DMS79 treated with DMSO at 0.1 percent for 48 hours (cell line): ENCODE data around the gene ISM1.

ENCODE experiments used
- DNase-seq: peaks from one replicate; lab custom pipeline; 2025; lab: John Stamatoyannopoulos, UW

Gene ISM1

DNA sequence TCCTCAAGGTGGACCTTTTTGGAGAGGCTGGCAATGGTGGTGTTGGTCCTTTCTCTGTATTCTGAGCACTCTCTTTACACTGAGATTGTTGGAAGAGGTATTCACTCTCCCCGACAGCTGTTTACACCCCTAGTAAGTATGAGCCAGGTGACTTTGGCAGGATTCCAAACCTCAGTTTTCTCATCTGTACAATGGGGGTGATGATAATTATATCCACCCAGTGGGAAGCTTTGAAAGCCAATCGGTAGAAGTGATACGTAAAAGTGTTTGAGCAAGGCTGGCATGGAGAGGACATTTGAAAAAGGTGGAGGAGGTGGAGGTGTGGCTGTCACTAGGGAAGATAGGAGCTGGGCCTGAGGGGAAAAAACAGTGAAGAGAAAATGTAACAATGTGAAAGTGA lies 35.5 kb downstream of the ISM1 start:
- no peak for DNase-seq

- peak; percentile 10 for DNase-seq
Observed at GRCh38 chr20:13259921-13260320, 38.8 kb downstream of the ISM1 start.

DNA sequence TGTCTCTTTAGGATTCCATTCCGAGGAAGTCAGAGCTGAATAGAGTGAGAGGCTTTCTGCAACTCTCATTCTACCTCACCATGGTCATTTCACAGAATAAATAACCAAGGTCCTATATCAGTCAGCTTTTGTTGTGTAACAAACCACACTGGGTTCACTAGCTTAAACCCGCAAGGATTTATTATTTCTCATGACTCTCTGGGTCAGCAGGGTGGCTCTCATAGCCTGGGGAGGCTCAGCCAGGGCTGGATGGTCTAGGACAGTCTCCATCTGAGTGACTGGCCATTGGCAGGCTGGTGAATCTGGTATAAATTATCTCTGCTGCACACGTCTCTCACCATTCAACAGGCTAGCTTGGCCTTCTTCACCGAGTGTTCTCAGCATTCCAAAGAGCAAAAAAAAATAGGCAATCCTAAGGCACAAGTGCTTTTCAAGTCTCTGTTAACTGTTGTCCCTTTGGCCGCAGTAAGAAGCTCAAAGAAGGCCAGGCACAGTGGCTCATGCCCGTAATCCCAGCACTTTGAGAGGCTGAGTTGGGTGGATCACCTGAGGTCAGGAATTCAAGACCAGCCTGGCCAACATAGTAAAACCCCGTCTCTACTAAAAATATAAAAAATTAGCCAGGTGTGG lies 39.7 kb downstream of the ISM1 start:
- DNase-seq, result no peak

GRCh38 chr20:13261460-13262301 lies 40.6 kb downstream of the ISM1 start:
- DNase-seq, result no peak

GRCh38 chr20:13262302-13262650 lies 41.2 kb downstream of the ISM1 start:
- DNase-seq, result no peak

GRCh38 chr20:13262671-13263360 lies 41.7 kb downstream of the ISM1 start:
- no peak for DNase-seq

- DNase-seq, result no peak
Observed at GRCh38 chr20:13263451-13263850, 42.4 kb downstream of the ISM1 start.

- no peak for DNase-seq
Observed at GRCh38 chr20:13264907-13265306, 43.8 kb downstream of the ISM1 start.

- DNase-seq, result no peak
Observed at GRCh38 chr20:13265941-13266340, 44.9 kb downstream of the ISM1 start.

- no peak for DNase-seq
Observed at GRCh38 chr20:13267231-13267630, 46.2 kb downstream of the ISM1 start.

DNA sequence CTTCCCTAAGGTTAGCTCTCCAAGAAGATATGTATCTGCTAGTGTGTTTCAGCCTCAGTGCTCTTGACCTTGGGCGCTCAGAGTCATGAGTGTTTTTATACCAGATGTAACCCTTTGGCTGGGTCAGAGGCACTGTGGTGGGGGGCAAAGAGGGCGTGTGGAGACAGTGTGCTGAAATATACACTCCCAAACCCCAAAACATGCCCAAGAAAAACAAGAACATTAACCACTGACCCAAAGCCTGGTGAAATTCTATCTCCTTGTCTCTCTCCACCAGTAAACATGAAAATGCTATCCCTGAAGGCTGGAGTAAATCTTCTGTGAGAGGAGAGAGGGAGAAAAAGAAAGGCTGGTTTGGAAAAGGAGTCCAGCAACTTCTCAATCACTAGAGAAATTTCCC lies 47.9 kb downstream of the ISM1 start:
- DNase-seq, result no peak

DNA sequence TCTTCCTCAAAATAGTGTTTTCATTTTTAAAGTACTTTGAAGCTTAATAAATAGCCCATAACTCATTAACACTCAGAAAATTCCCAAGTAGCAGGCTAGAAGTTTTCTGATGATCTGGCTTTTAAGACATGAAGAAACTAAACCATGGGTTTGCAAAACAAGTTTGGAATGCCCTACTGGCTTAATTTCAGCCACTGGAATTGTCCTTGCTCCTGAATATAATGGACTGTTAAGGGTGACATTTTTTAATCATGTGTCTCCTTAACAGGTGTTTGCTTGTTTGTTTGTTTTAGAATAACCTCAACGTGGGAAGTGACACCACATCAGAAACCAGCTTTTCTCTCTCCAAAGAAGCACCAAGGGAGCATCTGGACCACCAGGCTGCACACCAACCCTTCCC lies 49.1 kb downstream of the ISM1 start:
- DNase-seq, result no peak

DNA sequence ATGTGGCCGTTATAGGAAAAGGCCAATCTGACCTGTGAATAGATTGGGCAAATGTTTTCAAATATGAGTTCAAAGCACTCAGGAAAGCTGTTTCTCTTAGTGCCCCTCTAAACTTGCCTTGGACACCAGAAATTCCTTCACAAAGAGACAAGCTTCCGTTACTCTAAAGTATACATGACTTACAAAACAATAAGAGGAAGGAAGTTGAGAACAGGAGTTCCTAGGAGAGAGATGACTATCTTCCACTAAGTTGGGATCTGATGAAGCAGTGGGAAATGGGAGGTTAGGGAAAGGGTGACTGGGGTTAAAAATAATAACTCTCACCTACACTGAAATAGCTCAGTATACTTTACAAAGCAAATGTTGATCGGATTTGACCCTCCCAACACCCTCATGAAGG lies 50.0 kb downstream of the ISM1 start:
- no peak for DNase-seq

DNA sequence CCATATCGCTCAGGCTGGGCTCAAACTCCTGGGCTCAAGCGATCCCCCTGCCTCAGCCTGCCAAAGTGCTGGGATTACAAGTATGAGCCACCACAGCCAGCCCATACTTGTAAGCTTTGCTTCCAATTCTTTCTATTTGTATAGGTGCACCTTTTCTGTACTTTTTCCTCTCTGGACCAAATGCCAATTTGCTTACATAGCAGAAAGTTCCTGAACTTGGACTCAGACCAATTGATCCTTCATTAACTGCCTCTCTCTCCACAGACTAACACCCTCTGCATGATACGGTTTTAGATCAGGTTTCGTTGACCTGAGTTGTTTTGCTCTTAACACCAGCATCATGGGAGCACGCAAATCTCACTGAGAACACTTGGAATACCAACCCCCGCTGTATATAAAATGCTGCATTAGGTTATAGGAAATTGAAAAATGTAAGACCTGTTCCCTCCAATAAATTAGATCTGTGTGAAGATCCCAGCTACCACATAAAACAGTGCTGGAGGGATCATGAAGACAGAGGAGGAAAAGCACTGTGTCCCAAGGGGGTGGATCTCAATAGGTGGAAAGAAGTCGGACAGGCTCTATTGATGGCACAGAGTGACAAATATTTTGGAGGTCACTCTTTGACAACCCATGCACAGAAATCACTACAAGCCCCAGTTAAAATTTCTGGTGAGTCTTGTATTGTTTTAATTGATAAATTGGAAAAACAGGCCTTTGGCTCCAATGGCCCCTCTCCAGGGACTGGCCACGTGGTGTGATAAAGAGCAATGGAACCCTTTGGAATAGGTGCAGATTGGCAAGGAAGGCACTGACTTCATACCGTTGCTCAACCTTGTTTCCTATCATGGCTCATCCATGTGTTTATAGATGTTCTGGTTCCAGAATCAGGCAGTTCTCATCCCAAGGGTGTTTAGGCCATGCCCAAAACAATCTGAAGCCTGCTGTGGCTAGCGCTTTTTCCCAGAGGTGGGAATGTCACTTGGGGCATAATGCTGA lies 51.2 kb downstream of the ISM1 start:
- DNase-seq, result no peak

GRCh38 chr20:13274275-13274861 lies 53.3 kb downstream of the ISM1 start:
- DNase-seq, result peak; percentile 62

DNA sequence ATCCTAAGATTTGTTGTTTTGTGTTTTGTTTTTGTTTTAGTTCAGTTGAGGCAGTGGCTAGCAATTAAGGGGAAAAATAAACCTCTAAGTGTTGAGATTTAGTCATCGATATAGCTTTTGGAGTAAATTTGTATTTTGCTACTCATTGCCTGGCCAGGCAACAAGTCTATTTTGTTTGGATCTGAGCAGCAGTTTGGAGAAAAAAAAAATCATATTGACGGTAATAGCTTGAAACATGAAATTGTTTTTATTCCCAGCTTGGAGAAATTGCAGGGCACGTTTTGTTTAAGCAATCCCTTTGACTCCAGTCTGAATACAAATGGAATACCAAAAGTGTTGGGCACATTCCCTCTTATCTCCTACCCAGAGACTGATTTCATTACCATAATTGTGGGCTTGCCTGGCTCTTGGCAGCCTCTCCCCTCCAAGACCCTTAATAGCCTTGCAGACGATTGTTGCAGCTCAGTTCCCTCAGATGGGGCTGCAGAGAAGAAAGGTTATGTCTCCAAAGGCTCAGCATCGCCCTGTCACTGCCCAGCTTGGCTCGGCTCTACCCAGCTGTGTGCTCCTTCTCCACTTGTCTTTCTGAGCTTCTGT lies 56.0 kb downstream of the ISM1 start:
- no peak for DNase-seq

DNA sequence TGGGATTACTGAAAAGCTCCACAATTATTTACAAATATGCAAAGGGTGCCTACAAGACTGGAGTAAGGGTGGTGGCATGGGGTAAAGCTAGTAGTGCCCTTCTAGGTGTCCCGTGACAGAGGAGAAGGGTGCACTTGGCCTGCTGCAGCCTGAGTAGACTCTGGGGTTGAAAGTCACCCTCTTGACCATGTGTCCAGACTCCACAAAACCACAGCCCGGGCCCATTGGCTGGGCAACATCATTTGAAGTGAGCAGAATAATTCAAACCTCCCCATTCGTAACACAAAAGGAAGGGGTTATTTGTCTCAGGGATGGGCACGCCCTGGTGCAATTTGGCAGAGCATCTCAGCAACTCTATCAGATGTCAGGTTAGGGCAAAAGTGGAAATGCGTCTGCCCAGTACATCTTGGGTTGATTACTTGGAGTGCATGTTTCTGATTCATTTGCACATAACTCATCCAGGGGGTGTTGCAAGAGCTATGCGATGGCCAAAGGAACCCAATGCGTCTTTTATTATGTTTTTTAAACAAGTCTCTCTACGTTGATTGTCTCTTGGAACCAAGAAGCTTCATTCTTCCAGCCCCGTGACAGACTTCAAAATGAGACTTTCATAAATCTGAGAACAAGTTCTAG lies 56.7 kb downstream of the ISM1 start:
- no peak for DNase-seq

- no peak for DNase-seq
Observed at GRCh38 chr20:13278812-13279570, 57.9 kb downstream of the ISM1 start.

DNA sequence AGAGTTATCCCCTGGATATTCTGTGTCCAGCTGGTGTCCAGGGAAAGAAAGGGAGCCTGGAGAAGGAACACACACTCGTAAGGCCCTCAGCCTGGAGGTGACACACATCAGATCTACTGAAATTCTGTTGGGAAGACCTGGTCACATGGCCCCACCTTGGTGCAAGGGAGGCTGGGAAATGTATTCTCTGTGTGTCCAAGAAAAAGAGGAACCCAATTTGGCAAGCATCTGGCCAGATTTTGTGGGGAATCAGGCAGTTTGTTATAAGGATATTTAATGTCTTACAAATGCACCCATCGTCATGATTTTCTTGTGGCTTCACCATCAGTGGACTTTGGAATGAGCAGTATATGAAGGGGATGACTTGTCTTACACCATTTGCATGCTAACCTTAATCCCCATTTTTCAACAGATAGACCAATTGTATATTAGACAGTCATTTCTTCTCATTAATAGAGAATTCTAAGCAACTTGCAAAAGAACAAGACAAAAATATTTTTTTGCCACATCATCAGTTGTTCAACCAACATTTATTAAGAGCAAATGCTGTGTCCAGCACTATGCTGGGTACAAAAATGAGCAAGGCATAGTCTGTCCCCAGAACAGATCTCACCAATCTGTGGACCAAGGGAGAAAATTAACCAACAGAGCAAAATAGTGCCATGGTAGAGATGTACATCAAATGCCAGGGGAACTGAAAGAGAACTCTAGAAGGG lies 59.7 kb downstream of the ISM1 start:
- DNase-seq, result no peak
